IMR-90 (cell line): ENCODE measurements around the gene EEPD1. TPM values are rescaled to one million over a fixed set of nuclear protein-coding genes. Genes with fewer than 3 reads are reported as not detected.

Experiments used
- ATAC-seq: fragments of 200-7000 bp; cut with Tn5 transposase; 2 replicates; pipeline ENCODE4 v1.9.1; 2020; ENCODE audit warnings: low read depth, mild to moderate bottlenecking, moderate library complexity
- BruUV-seq: library from RNA; stranded (reverse); fragments of 400-500 nt; replicated peaks from 2 replicates; lab custom pipeline; 2021; lab: Mats Ljungman, UMichigan
- CTCF ChIA-PET: fragments of 300-600 bp; formaldehyde crosslinking; extraction: SDS; loops from one replicate; lab custom pipeline; 2021; ENCODE audit warnings: antibody characterized with exemption; lab: Yijun Ruan, JAX
- POLR2A ChIA-PET: fragments of 300-600 bp; sonication (Branson Sonifier 250); formaldehyde crosslinking; loops from one replicate; lab custom pipeline; 2022; ENCODE audit warnings: antibody characterized with exemption; ENCODE audit not compliant: unreplicated experiment; lab: Charles Lee
- DNase-seq: peaks from one replicate; pipeline ENCODE4 v3.0.0; 2013
- H2AFZ ChIP-seq: replicated peaks from 2 replicates; pipeline ENCODE3; 2013; ENCODE audit warnings: low read length, mild to moderate bottlenecking; ENCODE audit not compliant: poor library complexity
- H2AK5ac ChIP-seq: 2 replicates; pipeline ENCODE4 v1.6.1; 2013; ENCODE audit warnings: low read depth, low read length, inconsistent platforms
- H2AK9ac ChIP-seq: replicated peaks from 2 replicates; pipeline ENCODE3; 2013; ENCODE audit warnings: mild to moderate bottlenecking, low read depth, low read length, moderate library complexity; ENCODE audit not compliant: poor library complexity
- H2BK120ac ChIP-seq: 2 replicates; pipeline ENCODE4 v1.6.1; 2013; ENCODE audit warnings: low read depth, low read length, inconsistent platforms
- H2BK15ac ChIP-seq: 3 replicates; pipeline ENCODE4 v1.6.1; 2013; ENCODE audit warnings: low read depth, low read length, inconsistent platforms
- H2BK20ac ChIP-seq: 2 replicates; pipeline ENCODE4 v1.6.1; 2013; ENCODE audit warnings: low read depth, mild to moderate bottlenecking, inconsistent platforms, low read length, moderate library complexity
- H2BK5ac ChIP-seq: 2 replicates; pipeline ENCODE4 v1.6.1; 2013; ENCODE audit warnings: mild to moderate bottlenecking, low read depth, low read length, inconsistent platforms; ENCODE audit not compliant: poor library complexity, severe bottlenecking
- H3K14ac ChIP-seq: replicated peaks from 2 replicates; pipeline ENCODE4 v1.6.1; 2013; ENCODE audit warnings: low read depth, low read length, inconsistent platforms
- H3K18ac ChIP-seq: 2 replicates; pipeline ENCODE4 v1.6.1; 2013; ENCODE audit warnings: low read depth, low read length, control low read depth
- H3K23ac ChIP-seq: 2 replicates; pipeline ENCODE4 v1.6.1; 2013; ENCODE audit warnings: low read depth, low read length, inconsistent platforms
- H3K27ac ChIP-seq: 2 replicates; pipeline ENCODE4 v1.5.1; 2013; ENCODE audit warnings: mild to moderate bottlenecking, control low read depth, low read length; ENCODE audit not compliant: insufficient read depth
- H3K27me3 ChIP-seq: 2 replicates; pipeline ENCODE4 v1.6.1; 2013; ENCODE audit warnings: low read length; ENCODE audit not compliant: control insufficient read depth, insufficient read depth
- H3K36me3 ChIP-seq: 2 replicates; pipeline ENCODE4 v1.6.1; 2013; ENCODE audit warnings: low read length, mixed read lengths; ENCODE audit not compliant: control insufficient read depth, insufficient read depth
- H3K4ac ChIP-seq: 2 replicates; pipeline ENCODE4 v1.6.1; 2013; ENCODE audit warnings: low read depth, low read length, inconsistent platforms
- H3K4me1 ChIP-seq: 2 replicates; pipeline ENCODE4 v1.6.1; 2013; ENCODE audit warnings: low read length, mixed read lengths; ENCODE audit not compliant: control insufficient read depth, insufficient read depth
- H3K4me2 ChIP-seq: 2 replicates; pipeline ENCODE4 v1.6.1; 2013; ENCODE audit warnings: low read depth, mild to moderate bottlenecking, control low read depth, low read length, moderate library complexity
- H3K4me3 ChIP-seq: 2 replicates; pipeline ENCODE4 v1.5.1; 2013; ENCODE audit warnings: low read depth, mild to moderate bottlenecking, control low read depth, low read length, moderate library complexity; ENCODE audit not compliant: insufficient read depth
- H3K56ac ChIP-seq: 2 replicates; pipeline ENCODE4 v1.6.1; 2013; ENCODE audit warnings: low read length, inconsistent platforms; ENCODE audit not compliant: insufficient read depth; ENCODE audit errors: extremely low read depth
- H3K79me1 ChIP-seq, 2 experiments: 2 replicates each; pipeline ENCODE4 v1.6.1; 2013; ENCODE audit warnings: low read length in 2 of 2, inconsistent platforms in 1 of 2, low read depth in 1 of 2
- H3K9ac ChIP-seq: 2 replicates; pipeline ENCODE4 v1.6.1; 2013; ENCODE audit warnings: low read depth, low read length, control low read depth
- H3K9me1 ChIP-seq: 2 replicates; pipeline ENCODE4 v1.6.1; 2013; ENCODE audit warnings: low read length, inconsistent platforms; ENCODE audit not compliant: insufficient read depth
- H3K9me3 ChIP-seq: 2 replicates; pipeline ENCODE4 v1.6.1; 2013; ENCODE audit warnings: low read length; ENCODE audit not compliant: control insufficient read depth, insufficient read depth
- H4K20me1 ChIP-seq: 2 replicates; pipeline ENCODE4 v1.6.1; 2013; ENCODE audit warnings: low read length, inconsistent platforms; ENCODE audit not compliant: insufficient read depth
- H4K5ac ChIP-seq: 2 replicates; pipeline ENCODE4 v1.6.1; 2013; ENCODE audit warnings: mild to moderate bottlenecking, low read depth, low read length, control low read depth
- H4K8ac ChIP-seq, 2 experiments: 2 replicates each; pipeline ENCODE4 v1.6.1; 2013; ENCODE audit warnings: low read depth in 2 of 2, low read length in 2 of 2, control low read depth in 1 of 2, inconsistent platforms in 1 of 2
- H4K91ac ChIP-seq: 2 replicates; pipeline ENCODE4 v1.6.1; 2013; ENCODE audit warnings: low read depth, low read length, inconsistent platforms; ENCODE audit not compliant: insufficient read depth
- BHLHE40 ChIP-seq: fragments of 150-350 bp; IDR thresholded peaks from 2 replicates; pipeline ENCODE4 v1.6.1; 2016; ENCODE audit warnings: mild to moderate bottlenecking, low read depth, low read length
- CHD1 ChIP-seq: IDR thresholded peaks from 2 replicates; pipeline ENCODE4 v1.6.1; 2012; ENCODE audit warnings: low read depth, low read length, improper control_type of control experiment
- CTCF ChIP-seq: conservative IDR thresholded peaks from 2 replicates; pipeline ENCODE4 v1.5.1; 2012; ENCODE audit warnings: mild to moderate bottlenecking, low read depth, low read length, improper control_type of control experiment
- ELK1 ChIP-seq: fragments of 150-350 bp; IDR thresholded peaks from 2 replicates; pipeline ENCODE4 v1.6.1; 2016; ENCODE audit warnings: low read depth, mild to moderate bottlenecking, low read length, moderate library complexity, borderline replicate concordance
- FOS ChIP-seq: fragments of 150-350 bp; IDR thresholded peaks from 2 replicates; pipeline ENCODE4 v1.6.1; 2016; ENCODE audit warnings: low read depth, low read length
- MAFK ChIP-seq: IDR thresholded peaks from 2 replicates; pipeline ENCODE4 v1.6.1; 2012; ENCODE audit warnings: low read depth, low read length, improper control_type of control experiment
- MAZ ChIP-seq: IDR thresholded peaks from 2 replicates; pipeline ENCODE4 v1.6.1; 2012; ENCODE audit warnings: low read depth, mild to moderate bottlenecking, low read length, improper control_type of control experiment, moderate library complexity, borderline replicate concordance
- MXI1 ChIP-seq: IDR thresholded peaks from 2 replicates; pipeline ENCODE4 v1.6.1; 2012; ENCODE audit warnings: low read depth, mild to moderate bottlenecking, low read length, moderate library complexity, borderline replicate concordance
- NFE2L2 ChIP-seq: fragments of 150-350 bp; IDR thresholded peaks from 2 replicates; pipeline ENCODE4 v1.6.1; 2016; ENCODE audit warnings: low read depth, mild to moderate bottlenecking, low read length
- POLR2A ChIP-seq: IDR thresholded peaks from 2 replicates; pipeline ENCODE4 v1.6.1; 2012; ENCODE audit warnings: mild to moderate bottlenecking, low read depth, low read length
- RAD21 ChIP-seq: IDR thresholded peaks from 2 replicates; pipeline ENCODE4 v1.6.1; 2012; ENCODE audit warnings: low read length, improper control_type of control experiment
- RCOR1 ChIP-seq: IDR thresholded peaks from 2 replicates; pipeline ENCODE4 v1.6.1; 2012; ENCODE audit warnings: mild to moderate bottlenecking, low read length, improper control_type of control experiment; ENCODE audit not compliant: insufficient replicate concordance
- SMC3 ChIP-seq: fragments of 150-350 bp; IDR thresholded peaks from 2 replicates; pipeline ENCODE4 v1.6.1; 2016; ENCODE audit warnings: low read depth, mild to moderate bottlenecking, antibody characterized with exemption, low read length, moderate library complexity
- USF2 ChIP-seq: fragments of 150-350 bp; IDR thresholded peaks from 2 replicates; pipeline ENCODE4 v1.6.1; 2017; ENCODE audit warnings: mild to moderate bottlenecking, antibody characterized with exemption, low read length, low read depth
- WGBS, 2 experiments: methylation state at CpG; one replicate each; pipeline versions ENCODE4 v1.1.5 to v1.1.7; 2013; ENCODE audit warnings: missing lambda C conversion rate in 2 of 2; ENCODE audit not compliant: insufficient read length in 1 of 2; ENCODE audit errors: extremely low coverage in 2 of 2; 5-methylcytosine and 5-hydroxymethylcytosine counted together
- dilution Hi-C: fragments of 300-500 bp; cut with HindIII; formaldehyde crosslinking; loops from one replicate; pipeline ENCODE4 v1.14.3; 2018; ENCODE audit warnings: low sequenced_read_pairs; ENCODE audit not compliant: unreplicated experiment
- in situ Hi-C: fragments of 300-500 bp; cut with MboI; formaldehyde crosslinking; loops from 3 replicates; pipeline ENCODE4 v1.14.3; 2019; ENCODE audit warnings: low sequenced_read_pairs, inconsistent platforms, mixed read lengths
- intact Hi-C: fragments of 100-400 bp; cut with micrococcal nuclease; formaldehyde crosslinking; loops from 2 replicates; pipeline ENCODE4 v1.10.0; 2022
- polyA plus RNA-seq, 3 experiments: library from polyadenylated mRNA; depleted of rRNA; stranded (reverse); fragments of >200 nt; gene quantifications; 2 replicates each; pipeline ENCODE4 v1.2.3, GENCODE V29; 2012; ENCODE audit warnings: low replicate concordance in 1 of 3
- total RNA-seq: library from RNA; depleted of rRNA; stranded (reverse); fragments of >200 nt; gene quantifications from 2 replicates; pipeline ENCODE4 v1.2.3, GENCODE V29; 2012

EEPD1 gene
- total and polyA plus RNA-seq, 2 of the 4 experiments (the other 2 are of a cell fraction), result 7.3 to 15.2 TPM

GRCh38 chr7:36204929-36205635 lies 52.0 kb downstream of the EEPD1 start:
- H3K14ac ChIP-seq, result peak overlapping the region; percentile 98
- TF ChIP-seq POLR2A (no peak), SMC3 (no peak), RCOR1 (no peak), CTCF (no peak), MAZ (no peak), ELK1 (no peak), CHD1 (no peak), FOS (no peak), MAFK (no peak), BHLHE40 (no peak), MXI1 (no peak), RAD21 (no peak), USF2 (no peak), NFE2L2 (no peak)
- ATAC-seq, result no peak
- peak overlapping the region; percentile 99 for H3K4ac ChIP-seq
- peak overlapping the region; percentile 94 for H4K5ac ChIP-seq
- intact Hi-C loops (loop anchor here (5.0 kb wide), 2 partner anchors 48 to 77 kb away; no protein-coding TSS in a partner anchor), in situ Hi-C loops (no loop called here), dilution Hi-C loops (no loop called here)
- H3K4me2 ChIP-seq, result 0 out of 2 replicates have a peak overlapping the region, but pooled peaks have one; percentile 10
- H3K9me1 ChIP-seq, result peaks cover 55% of the 10 kb centered on the region
- H3K9me3 ChIP-seq, result no peaks in the 10 kb centered on the region
- POLR2A ChIA-PET, result no interaction called here
- H3K18ac ChIP-seq, result peak overlapping the region; percentile 97
- peak overlapping the region; percentile 93 for H3K27ac ChIP-seq
- H3K36me3 ChIP-seq, result no peaks in the 10 kb centered on the region
- peak overlapping the region; percentile 96 for H4K91ac ChIP-seq
- peak overlapping the region; percentile 32; the same call in 1 of the 2 replicates for H3K9ac ChIP-seq
- H2AK5ac ChIP-seq, result peak overlapping the region; percentile 98
- H2AK9ac ChIP-seq, result peak overlapping the region; percentile 88
- peaks cover 29 to 77% of the 10 kb centered on the region in 2 experiments for H3K79me1 ChIP-seq
- no peaks in the 10 kb centered on the region for H4K20me1 ChIP-seq
- peak overlapping the region; percentile 88 to 93; a peak in 3 of 4 replicates for H4K8ac ChIP-seq
- 100% methylated on average over 2 of the region's 6 CpGs; no CpG with 5 or more reads in 1 of the 2 experiments for WGBS, 2 experiments
- H3K4me3 ChIP-seq, result no peak overlapping the region
- peak overlapping the region; percentile 87 for H2BK5ac ChIP-seq
- peak overlapping the region; percentile 78 for H3K56ac ChIP-seq
- peak overlapping the region; percentile 99 for H2BK120ac ChIP-seq
- H3K23ac ChIP-seq, result peak overlapping the region; percentile 90
- H3K27me3 ChIP-seq, result no peaks in the 10 kb centered on the region
- peaks cover 55% of the 10 kb centered on the region for H3K4me1 ChIP-seq
- CTCF ChIA-PET, result no interaction called here
- DNase-seq, result no peak
- H2BK15ac ChIP-seq, result peak overlapping the region; percentile 99; the same call in 2 of the 3 replicates
- peak overlapping the region; percentile 96 for H2BK20ac ChIP-seq
- no TSS peak for BruUV-seq
- H2AFZ ChIP-seq, result peak overlapping the region; percentile 68
